Measurements from ENCODE around the gene STK32C.

- TF ChIP-seq EZH2 (IDR thresholded peaks at IDR 0.05; ENCODE audit: insufficient read depth, poor library complexity, severe bottlenecking): no peak
- no peak for TF ChIP-seq EZH2phosphoT487 (IDR thresholded peaks at IDR 0.05; ENCODE audit: insufficient read depth, low read depth)
Observed at GRCh38 chr10:132198381-132199181, 109.2 kb downstream of the STK32C start.

All from GM23248 (cell line).